Neural cell (in vitro differentiated cells): Measurements from ENCODE around the gene ANXA4. TPM values are rescaled to one million over a fixed set of nuclear protein-coding genes. Genes with fewer than 3 reads are reported as not detected.

ENCODE experiments used
- H2AFZ ChIP-seq: fragments of 200-600, 300-800 bp; sonication (generic), shearing (Covaris generic); 2 replicates; pipeline ENCODE4 v1.6.0; 2014; ENCODE audit warnings: low read depth, mild to moderate bottlenecking, antibody characterized with exemption, low read length, moderate library complexity
- H3F3A ChIP-seq: fragments of 200-600 bp; shearing (Covaris generic); 2 replicates; pipeline ENCODE4 v1.6.1; 2016; ENCODE audit warnings: mild to moderate bottlenecking, moderate library complexity, mixed read lengths, antibody characterized with exemption, low read length; ENCODE audit not compliant: insufficient read depth, poor library complexity, severe bottlenecking
- H3K27ac ChIP-seq: fragments of 200-600, 300-800 bp; sonication (generic), shearing (Covaris generic); 2 replicates; pipeline ENCODE4 v1.5.1; 2014; ENCODE audit warnings: mild to moderate bottlenecking, low read length, moderate library complexity
- H3K27me3 ChIP-seq: fragments of 300-800, 200-600 bp; sonication (generic), shearing (Covaris generic); 2 replicates; pipeline ENCODE4 v1.6.0; 2014; ENCODE audit warnings: mild to moderate bottlenecking, low read depth, low read length, moderate library complexity; ENCODE audit not compliant: insufficient read depth
- H3K36me3 ChIP-seq: fragments of 300-800, 200-600 bp; sonication (generic), shearing (Covaris generic); 2 replicates; pipeline ENCODE4 v1.5.1; 2014; ENCODE audit warnings: mild to moderate bottlenecking, antibody characterized with exemption, low read length, moderate library complexity; ENCODE audit not compliant: insufficient read depth
- H3K4me2 ChIP-seq: fragments of 300-800, 200-600 bp; sonication (generic), shearing (Covaris generic); 2 replicates; pipeline ENCODE4 v1.6.0; 2014; ENCODE audit warnings: mild to moderate bottlenecking, low read length
- H3K4me3 ChIP-seq: fragments of 300-800, 200-600 bp; sonication (generic), shearing (Covaris generic); 2 replicates; pipeline ENCODE4 v1.5.1; 2014; ENCODE audit warnings: mild to moderate bottlenecking, low read length, moderate library complexity
- H3K79me2 ChIP-seq: fragments of 200-600 bp; shearing (Covaris generic); replicated peaks from 2 replicates; pipeline ENCODE4 v1.6.0; 2014; ENCODE audit warnings: mild to moderate bottlenecking, low read length, moderate library complexity; ENCODE audit not compliant: insufficient read depth
- H3K9ac ChIP-seq: fragments of 300-800, 200-600 bp; sonication (generic), shearing (Covaris generic); 2 replicates; pipeline ENCODE4 v1.6.1; 2016; ENCODE audit warnings: mild to moderate bottlenecking, low read length, mixed read lengths
- H3K9me2 ChIP-seq: fragments of 200-600 bp; shearing (Covaris generic); 2 replicates; pipeline ENCODE4 v1.6.1; 2016; ENCODE audit warnings: mild to moderate bottlenecking, low read length, mixed read lengths; ENCODE audit not compliant: insufficient read depth
- H3K9me3 ChIP-seq: fragments of 200-600, 300-800 bp; sonication (generic), shearing (Covaris generic); 2 replicates; pipeline ENCODE4 v1.6.1; 2016; ENCODE audit warnings: mild to moderate bottlenecking, mixed run types, low read length, moderate library complexity, mixed read lengths
- H4K20me1 ChIP-seq: fragments of 200-600 bp; shearing (Covaris generic); 2 replicates; pipeline ENCODE4 v1.6.1; 2016; ENCODE audit warnings: mild to moderate bottlenecking, mixed run types; ENCODE audit not compliant: insufficient read depth
- EP300 ChIP-seq: fragments of 450-650 bp; conservative IDR thresholded peaks from 2 replicates; pipeline ENCODE4 v1.6.1; 2014; ENCODE audit warnings: antibody characterized with exemption, mild to moderate bottlenecking, moderate library complexity; ENCODE audit not compliant: poor library complexity, severe bottlenecking
- EZH2 ChIP-seq: fragments of 200-600, 300-800 bp; shearing (Covaris generic), sonication (generic); IDR thresholded peaks from 2 replicates; pipeline ENCODE4 v1.6.1; 2014; ENCODE audit warnings: antibody characterized with exemption, low read length, borderline replicate concordance, mild to moderate bottlenecking; ENCODE audit not compliant: insufficient read depth, poor library complexity, severe bottlenecking
- POLR2AphosphoS5 ChIP-seq: IDR thresholded peaks from 2 replicates; pipeline ENCODE4 v1.6.1; 2012
- RAD21 ChIP-seq: fragments of 450-650 bp; conservative IDR thresholded peaks from 2 replicates; pipeline ENCODE4 v1.6.1; 2014; ENCODE audit warnings: antibody characterized with exemption, mild to moderate bottlenecking, moderate library complexity
- SMC3 ChIP-seq: fragments of 450-650 bp; conservative IDR thresholded peaks from 2 replicates; pipeline ENCODE4 v1.6.1; 2014; ENCODE audit warnings: antibody characterized with exemption, mild to moderate bottlenecking, moderate library complexity; ENCODE audit not compliant: poor library complexity
- TAF1 ChIP-seq: IDR thresholded peaks from 2 replicates; pipeline ENCODE4 v1.6.1; 2012; ENCODE audit warnings: low read depth
- polyA plus RNA-seq: library from polyadenylated mRNA; depleted of rRNA; stranded (reverse); fragments of >200 nt; gene quantifications from 2 replicates; pipeline ENCODE4 v1.2.3, GENCODE V29; 2014
- TF ChIP-seq, protein P1 (sequence below): IDR thresholded peaks from 2 replicates; pipeline ENCODE4 v1.6.1; 2012; ENCODE audit warnings: borderline replicate concordance
- TF ChIP-seq, protein P2 (sequence below): fragments of 450-650 bp; IDR thresholded peaks from 2 replicates; pipeline ENCODE4 v1.5.1; 2014; ENCODE audit warnings: antibody characterized with exemption, mild to moderate bottlenecking, moderate library complexity; ENCODE audit not compliant: poor library complexity, severe bottlenecking

The ANXA4 gene
- polyA plus RNA-seq, 1 donor from 2014 or later = 1.8 TPM

- no peaks in the 10 kb centered on the region for H4K20me1 ChIP-seq
- no peak for TF ChIP-seq EZH2
- TF ChIP-seq RAD21 = no peak
- TF ChIP-seq TAF1 = no peak
- no peak for TF ChIP-seq POLR2AphosphoS5
- no peak for TF ChIP-seq EP300
- TF ChIP-seq, protein P1, sequence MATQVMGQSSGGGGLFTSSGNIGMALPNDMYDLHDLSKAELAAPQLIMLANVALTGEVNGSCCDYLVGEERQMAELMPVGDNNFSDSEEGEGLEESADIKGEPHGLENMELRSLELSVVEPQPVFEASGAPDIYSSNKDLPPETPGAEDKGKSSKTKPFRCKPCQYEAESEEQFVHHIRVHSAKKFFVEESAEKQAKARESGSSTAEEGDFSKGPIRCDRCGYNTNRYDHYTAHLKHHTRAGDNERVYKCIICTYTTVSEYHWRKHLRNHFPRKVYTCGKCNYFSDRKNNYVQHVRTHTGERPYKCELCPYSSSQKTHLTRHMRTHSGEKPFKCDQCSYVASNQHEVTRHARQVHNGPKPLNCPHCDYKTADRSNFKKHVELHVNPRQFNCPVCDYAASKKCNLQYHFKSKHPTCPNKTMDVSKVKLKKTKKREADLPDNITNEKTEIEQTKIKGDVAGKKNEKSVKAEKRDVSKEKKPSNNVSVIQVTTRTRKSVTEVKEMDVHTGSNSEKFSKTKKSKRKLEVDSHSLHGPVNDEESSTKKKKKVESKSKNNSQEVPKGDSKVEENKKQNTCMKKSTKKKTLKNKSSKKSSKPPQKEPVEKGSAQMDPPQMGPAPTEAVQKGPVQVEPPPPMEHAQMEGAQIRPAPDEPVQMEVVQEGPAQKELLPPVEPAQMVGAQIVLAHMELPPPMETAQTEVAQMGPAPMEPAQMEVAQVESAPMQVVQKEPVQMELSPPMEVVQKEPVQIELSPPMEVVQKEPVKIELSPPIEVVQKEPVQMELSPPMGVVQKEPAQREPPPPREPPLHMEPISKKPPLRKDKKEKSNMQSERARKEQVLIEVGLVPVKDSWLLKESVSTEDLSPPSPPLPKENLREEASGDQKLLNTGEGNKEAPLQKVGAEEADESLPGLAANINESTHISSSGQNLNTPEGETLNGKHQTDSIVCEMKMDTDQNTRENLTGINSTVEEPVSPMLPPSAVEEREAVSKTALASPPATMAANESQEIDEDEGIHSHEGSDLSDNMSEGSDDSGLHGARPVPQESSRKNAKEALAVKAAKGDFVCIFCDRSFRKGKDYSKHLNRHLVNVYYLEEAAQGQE = no peak
- TF ChIP-seq, protein P2, sequence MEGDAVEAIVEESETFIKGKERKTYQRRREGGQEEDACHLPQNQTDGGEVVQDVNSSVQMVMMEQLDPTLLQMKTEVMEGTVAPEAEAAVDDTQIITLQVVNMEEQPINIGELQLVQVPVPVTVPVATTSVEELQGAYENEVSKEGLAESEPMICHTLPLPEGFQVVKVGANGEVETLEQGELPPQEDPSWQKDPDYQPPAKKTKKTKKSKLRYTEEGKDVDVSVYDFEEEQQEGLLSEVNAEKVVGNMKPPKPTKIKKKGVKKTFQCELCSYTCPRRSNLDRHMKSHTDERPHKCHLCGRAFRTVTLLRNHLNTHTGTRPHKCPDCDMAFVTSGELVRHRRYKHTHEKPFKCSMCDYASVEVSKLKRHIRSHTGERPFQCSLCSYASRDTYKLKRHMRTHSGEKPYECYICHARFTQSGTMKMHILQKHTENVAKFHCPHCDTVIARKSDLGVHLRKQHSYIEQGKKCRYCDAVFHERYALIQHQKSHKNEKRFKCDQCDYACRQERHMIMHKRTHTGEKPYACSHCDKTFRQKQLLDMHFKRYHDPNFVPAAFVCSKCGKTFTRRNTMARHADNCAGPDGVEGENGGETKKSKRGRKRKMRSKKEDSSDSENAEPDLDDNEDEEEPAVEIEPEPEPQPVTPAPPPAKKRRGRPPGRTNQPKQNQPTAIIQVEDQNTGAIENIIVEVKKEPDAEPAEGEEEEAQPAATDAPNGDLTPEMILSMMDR = no peak
- no peaks in the 10 kb centered on the region for H3F3A ChIP-seq
- no peak overlapping the region for H3K4me3 ChIP-seq
- H3K4me2 ChIP-seq = no peak overlapping the region
- no peak overlapping the region for H3K9ac ChIP-seq
- H3K36me3 ChIP-seq = no peaks in the 10 kb centered on the region
- no peaks in the 10 kb centered on the region for H3K27me3 ChIP-seq
- H3K79me2 ChIP-seq = no peaks in the 10 kb centered on the region
- H3K9me3 ChIP-seq = no peaks in the 10 kb centered on the region
- no peak overlapping the region for H3K27ac ChIP-seq
- H2AFZ ChIP-seq = no peak overlapping the region
- H3K9me2 ChIP-seq = no peaks in the 10 kb centered on the region
Observed at GRCh38 chr2:69755862-69756467, 14.0 kb downstream of the ANXA4 start.

DNA sequence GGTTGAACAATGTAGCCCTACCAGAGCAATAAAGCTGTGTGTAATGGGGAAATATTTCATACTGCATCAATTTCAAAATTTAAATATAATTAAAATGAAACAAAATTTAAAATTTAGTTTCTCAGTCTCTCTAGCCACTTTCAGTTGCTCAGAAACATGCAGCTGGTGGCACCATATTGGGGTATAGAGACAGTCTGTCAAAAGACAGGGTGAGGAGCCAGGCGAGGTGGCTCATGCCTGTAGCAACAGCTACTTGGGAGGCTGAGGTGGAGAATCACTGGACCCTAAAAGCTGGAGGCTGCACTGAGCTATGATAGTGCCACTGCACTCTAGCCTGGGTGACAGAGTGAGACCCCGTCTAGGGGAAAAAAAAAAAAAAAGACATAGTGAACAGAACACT is 20.1 kb downstream of the ANXA4 start:
- no peaks in the 10 kb centered on the region for H3K9me3 ChIP-seq
- H2AFZ ChIP-seq = no peak overlapping the region
- no peaks in the 10 kb centered on the region for H4K20me1 ChIP-seq
- H3K4me3 ChIP-seq = no peak overlapping the region
- no peaks in the 10 kb centered on the region for H3K36me3 ChIP-seq
- no peaks in the 10 kb centered on the region for H3K79me2 ChIP-seq
- no peak overlapping the region for H3K4me2 ChIP-seq
- no peaks in the 10 kb centered on the region for H3K9me2 ChIP-seq
- H3K27ac ChIP-seq = no peak overlapping the region
- H3K27me3 ChIP-seq = no peaks in the 10 kb centered on the region
- TF ChIP-seq EP300 (no peak), POLR2AphosphoS5 (no peak), TAF1 (no peak), SMC3 (no peak)
- TF ChIP-seq, protein P2 = no peak
- TF ChIP-seq, protein P1 = no peak
- no peaks in the 10 kb centered on the region for H3F3A ChIP-seq
- no peak overlapping the region for H3K9ac ChIP-seq
